ENCODE results near the gene P2RX7.
A peak's percentile ranks its signal among the peaks of the same experiment; 100 is the strongest.

The P2RX7 gene

DNA sequence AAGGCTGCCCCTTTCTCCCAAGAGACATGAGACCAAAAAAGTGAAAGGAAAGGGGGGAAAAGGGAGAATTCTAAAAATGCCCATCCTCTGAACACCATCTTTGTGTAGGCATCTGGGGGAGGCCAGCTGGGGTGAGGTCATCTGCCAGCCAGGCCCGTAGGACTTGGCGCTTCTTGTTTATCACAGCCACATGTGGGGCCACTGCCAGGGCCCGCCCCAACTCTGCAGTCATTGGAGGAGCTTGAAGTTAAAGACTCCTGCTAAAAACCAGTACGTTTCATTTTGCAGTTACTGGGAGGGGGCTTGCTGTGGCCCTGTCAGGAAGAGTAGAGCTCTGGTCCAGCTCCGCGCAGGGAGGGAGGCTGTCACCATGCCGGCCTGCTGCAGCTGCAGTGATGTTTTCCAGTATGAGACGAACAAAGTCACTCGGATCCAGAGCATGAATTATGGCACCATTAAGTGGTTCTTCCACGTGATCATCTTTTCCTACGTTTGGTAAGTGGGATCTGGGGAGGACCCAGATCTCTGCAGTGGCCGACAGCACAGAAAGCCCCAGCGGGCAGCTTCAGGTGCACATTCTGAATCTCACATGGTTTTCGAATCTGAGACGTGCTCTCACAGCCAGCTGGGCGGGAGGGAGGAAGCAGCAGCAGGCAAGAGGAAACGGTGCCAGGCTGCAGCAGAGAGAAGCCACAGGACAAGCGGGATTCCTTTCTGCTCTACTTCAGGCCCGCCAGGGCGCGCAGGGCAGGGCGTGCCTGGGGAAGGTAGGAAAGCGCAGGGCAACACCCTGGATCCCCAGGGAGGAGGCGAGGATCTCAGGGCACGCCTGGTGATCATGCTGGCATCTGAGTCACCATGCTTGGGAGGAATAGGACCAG lies at the start of gene P2RX7:
Gene P2RX7 (plus strand): TSS at position 276 of the 881 bp plus-strand sequence. CDS start 95 bp downstream, at position 371.
- peak; percentile 69 for DNase-seq

DNA sequence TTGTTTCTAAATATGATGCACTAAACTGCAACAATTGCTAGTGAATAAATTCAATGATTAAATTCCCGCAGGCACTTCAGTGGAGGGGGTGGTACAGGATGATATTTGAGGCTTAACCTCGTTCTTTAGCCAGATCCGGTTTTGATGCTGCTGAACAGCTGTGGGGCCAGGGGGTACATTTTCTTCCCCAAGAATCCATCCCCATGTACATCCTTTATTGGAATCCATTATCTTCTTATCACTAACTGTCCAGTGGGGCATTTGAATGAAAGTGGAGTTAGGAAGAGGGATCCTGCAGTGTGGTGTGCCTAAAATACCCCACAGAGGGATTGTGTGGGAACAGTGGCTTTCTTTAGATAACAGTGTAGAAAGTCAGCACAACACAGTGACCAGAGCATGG lies 48.4 kb upstream of the P2RX7 start:
- DNase-seq: no peak

DNA sequence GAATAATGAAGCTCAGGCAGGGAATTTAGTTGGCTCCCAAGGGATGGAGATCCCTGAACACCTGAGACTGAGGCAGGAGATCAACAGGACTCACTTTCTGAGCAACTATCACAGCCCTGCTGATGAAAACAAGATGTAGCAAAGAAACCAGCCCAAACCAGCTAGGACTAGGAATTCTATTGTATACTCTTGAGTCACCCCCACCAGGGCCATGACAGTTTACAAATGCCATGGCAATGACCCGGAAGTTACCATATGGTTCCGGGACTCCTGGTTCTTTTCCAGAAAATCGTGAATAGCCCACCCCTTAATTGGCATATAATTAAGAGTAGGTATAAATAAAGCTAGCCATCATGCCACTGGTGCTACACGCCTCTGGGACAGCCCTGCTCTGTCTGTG lies 47.6 kb upstream of the P2RX7 start:
- DNase-seq: no peak

DNA sequence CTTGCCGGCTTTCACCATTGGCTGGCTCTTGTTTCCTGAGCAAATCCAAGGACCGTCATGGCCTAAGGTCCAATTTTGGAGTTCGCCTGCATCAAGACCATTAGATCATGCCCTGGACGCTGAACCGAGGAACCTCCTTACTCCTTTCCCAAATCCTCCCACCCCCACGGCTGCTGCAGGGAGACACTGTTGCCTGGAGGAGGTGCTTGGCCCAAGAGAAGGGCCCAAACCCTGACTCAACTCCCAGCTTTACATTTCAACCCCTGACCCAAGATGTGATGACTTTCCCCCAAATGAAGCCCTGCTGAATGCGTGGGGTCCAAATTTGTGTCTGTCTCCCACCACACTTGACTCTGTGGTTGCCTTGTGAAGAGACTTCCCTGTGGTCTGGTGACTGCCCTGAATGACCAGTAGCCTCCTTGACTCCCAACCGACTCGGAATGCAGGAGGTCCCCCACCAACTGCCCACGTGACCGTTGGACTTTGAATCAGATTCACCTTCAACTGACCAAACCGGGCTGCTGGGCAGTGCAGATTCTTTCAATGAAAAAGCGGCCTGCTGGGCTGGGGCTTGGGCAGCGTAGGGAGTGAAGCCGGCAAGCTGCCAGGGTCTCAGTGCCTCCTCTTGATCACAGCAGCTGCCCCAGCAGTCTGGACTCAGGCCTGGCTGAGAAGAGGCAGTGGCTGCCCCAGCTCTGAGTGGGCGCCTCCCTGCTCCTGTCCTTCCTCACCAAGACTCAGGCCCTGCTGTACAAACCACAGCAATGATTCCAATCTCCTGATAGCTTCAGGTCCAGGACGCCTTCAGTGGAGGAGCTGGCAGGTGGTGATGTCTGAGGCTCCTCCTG lies 46.9 kb upstream of the P2RX7 start:
- no peak for DNase-seq

DNA sequence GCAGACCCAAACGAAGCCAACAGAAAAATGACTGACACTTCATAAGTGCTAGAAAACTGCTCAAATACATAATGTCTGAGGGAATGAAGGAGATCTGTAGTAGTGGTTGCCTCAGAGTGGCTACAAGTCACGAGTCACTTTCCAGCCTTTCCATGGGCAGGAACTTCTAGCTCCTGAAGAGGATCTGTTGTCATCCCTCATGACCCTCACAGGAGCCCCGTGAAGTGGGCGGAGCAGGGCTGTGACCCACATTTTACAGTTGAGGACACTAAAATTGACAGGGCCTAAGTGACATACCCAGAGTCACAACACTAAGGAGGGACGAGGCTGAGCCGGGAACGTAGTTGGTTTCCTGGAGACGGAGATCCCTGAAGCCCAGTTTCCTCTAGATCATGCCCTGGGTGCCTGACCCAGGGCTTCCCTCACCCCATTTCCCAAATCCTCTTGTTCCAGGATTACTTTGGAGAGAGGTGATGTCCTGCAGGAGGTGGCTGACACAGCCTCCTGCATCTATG lies 45.8 kb upstream of the P2RX7 start:
- no peak for DNase-seq

DNA sequence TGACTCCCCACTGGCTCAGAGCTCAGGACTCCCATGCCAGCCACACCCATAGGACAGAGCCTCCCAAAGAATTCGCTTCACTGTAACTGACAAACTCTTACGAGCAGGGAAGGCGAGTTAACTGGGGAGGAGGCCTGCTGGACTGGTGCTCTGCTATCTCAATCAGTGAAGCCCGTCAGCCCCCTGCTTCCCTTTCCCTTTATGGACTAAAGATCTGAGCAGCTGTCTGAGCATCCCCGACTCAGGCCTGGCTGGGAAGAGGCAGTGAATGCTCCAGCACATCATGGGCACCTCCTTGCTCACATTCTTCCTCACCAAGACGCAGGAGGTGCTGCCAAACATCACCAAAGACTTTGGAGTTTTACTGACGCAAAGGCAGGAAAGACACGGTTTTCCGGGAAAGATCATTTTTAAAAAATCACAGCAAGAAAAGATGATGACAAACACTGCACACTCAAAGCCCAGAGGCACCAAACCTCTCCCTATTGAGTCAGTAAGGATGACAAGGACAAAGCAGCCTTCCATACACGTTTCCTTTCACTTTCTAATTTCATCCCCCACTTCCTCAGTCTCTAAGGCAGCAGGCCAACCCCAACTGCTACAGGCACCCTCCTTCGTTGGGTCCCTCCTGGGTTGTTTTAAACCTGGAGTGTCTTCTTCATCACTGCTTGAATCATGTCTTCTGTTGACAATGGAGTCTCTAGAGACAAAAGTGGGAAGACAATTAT lies 45.0 kb upstream of the P2RX7 start:
- DNase-seq: no peak

DNA sequence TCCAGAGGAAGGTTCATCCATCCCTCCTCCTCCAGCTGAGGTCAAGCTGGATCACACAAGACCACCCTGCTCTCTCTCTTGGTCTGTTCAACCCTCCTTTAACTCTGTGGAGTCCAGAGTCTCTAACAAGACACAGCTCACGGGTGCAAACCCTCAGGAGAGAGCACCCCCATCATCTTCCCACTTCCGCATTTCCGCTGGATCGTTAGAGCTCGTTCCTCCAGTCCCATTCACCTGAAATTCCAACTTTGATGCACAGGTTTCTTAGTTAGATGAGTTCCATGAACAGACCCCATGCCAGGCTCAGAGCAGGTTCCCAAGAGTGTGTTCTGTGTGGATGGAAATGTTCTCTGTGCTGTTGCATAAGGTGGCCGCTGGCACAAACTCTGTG lies 44.5 kb upstream of the P2RX7 start:
- DNase-seq: no peak

DNA sequence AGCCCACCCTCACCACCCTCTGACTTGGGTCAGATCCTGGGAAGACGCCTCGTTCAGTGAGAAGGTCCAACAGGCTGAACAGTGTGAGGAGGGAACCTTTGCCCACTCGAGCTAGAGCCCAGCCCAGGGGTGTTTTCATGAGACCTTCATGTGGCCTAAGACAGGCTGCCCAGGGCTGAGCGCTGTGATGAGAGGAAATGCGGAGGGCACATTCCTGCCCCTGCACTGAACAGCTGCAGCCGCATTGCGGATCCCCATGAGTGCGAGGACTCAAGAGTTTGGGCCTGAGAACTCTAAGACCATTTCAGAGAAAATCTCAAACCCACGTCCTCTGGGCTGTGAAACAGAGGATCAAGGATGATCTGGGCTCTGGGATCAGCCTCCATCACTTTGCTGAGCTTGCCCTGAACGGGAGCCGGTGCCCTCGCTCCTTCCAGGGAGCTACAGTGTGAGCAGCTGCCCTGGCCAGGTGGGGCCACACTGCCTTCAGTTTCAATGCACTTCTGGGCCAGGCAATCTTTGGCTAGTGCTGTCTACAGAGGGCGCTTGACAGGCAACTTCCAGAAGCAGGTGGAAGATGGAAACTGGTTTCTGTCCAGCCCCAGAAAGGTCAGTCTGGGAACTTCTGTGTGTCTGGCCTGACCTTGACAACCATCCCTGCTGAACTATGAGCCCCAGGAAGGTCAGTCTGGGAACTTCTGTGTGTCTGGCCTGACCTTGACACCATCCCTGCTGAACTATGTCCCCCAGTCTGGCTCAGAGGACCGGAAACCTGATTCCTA lies 43.5 kb upstream of the P2RX7 start:
- no peak for DNase-seq

DNA sequence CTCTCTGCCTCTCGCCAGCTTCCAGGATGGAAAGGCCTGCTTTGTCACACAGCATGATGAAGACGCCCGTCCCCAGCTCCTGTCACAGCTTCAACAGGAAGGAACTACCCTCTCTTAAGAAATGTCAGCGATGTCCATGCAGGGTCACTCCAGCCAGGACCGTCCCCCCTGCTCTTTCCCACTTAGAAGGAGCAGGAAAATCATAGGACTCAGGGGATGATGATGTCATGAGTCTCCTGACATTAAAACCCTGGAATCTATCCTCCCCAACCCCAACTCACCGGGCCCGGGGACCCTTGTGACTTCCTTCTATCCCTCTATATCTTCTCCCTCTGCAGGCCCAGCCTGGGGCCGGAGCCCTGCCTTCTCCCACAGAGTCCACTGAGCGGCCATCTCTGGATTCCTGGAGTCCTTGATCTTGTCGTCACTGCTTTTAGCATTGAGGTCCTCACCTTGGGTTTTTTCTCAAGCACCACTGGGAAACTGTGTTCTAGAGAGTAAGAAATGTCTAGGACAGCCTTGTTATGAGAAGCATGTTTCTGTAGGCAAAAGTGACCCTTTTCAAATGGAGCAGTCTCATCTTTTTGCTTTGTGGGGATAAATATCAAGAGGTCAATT lies 42.8 kb upstream of the P2RX7 start:
- DNase-seq: no peak

DNA sequence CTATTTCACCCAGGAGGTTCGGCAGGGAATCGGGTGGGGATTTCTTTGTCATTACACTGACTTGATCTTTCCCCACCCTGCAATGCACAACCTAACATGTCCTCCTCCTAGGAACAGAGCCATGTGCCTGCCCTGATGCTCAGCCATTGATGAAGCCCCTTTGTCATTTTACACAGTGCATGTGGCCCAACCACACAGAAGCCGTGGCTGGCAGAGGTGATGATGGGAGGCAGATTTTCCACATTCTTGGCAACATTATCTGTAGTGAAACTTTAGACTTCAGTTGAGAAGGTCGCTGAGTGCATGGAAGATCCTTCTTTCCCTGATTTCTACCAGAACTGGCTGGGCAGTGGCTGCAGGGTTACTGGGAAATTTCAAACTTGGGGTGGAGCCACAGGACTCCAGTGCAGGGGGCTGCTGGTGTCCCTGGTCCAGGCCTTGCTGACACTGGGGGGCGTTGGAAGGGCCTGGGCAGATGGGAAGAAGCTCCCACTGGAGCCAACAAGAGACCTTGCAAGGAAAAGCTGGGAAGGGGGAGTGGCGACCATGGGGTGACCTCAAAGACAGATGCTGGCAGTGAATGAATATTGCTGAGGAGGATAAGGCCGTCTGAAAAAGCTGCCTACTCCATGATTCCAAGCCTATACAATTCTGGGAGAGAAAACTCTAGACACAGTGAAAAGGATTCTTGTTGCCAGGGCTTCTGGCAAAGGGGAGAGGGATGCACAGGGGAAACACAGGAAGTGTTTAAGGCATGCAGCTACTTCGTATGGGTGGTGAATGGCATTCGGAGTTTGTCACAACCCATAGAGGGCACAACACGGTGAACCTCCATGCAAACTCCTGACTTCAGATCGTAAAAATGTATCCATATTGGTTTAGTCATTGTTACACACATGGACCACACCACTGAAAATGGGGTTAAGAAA lies 41.8 kb upstream of the P2RX7 start:
- no peak for DNase-seq

DNA sequence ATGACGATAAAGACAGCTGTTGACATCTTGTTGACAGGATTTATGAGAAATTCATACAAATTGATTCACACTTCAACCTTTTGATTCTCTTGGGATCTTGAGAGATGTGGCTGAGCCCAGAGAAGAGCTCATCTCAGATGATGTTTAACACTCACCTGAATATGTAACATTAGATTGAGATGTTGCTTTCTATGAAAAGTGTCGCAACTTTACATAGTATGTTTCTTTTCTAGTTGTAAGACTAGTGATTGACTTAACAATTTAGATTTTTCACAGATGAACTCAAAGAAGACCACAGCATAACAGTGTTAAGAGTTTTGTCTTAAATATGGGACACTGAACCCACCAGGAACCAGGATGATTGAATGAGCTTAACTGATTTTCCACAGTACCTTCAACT lies 40.6 kb upstream of the P2RX7 start:
- no peak for DNase-seq

DNA sequence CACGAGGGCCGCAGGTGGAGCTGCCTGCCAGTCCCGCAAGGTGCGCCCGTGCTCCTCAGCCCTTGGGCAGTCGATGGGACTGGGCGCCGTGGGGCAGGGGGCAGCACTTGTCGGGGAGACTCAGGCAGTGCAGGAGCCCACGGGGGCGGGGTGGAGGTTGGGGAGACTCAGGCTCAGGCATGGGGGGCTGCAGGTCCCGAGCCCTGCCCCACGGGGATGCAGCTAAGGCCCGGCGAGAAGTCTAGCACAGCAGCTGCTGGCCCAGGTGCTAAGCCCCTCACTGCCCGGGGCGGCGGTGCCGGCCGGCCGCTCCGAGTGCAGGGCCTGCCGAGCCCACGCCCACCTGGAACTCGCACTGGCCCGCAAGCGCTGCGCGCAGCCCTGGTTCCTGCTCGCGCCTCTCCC lies 39.2 kb upstream of the P2RX7 start:
- no peak for DNase-seq

DNA sequence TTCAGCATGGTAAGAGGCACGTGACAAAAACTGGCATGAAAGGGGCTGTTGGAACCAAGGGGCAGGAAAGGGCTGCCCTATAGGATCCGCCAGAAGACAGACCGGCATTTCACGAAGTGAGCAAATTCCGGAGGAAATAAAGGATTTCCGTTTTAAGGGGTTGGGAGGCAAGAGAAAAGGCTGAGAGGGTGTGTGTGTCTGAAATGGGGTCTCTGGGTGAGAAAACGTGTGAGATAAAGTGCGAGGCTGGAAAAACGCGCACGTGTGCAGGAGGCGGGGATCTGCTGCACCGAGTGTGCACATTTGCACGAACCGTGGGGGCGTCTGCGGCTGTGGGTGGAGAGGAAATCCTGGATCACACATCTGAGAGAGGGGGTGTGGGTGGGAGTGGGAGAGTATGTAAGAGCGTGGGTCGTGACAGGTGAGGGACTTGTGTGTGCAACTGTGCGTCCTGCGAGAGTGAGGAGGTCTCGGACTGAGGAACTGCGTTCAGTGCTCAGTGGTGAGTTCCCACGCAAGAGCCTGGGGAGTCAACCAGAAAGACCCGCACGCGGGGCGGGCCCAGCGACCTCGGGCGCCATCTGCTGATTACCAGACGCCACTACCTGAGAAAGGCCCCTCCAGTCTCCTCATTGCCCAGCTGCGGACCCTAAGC lies 37.0 kb upstream of the P2RX7 start:
- peak; percentile 66 for DNase-seq

DNA sequence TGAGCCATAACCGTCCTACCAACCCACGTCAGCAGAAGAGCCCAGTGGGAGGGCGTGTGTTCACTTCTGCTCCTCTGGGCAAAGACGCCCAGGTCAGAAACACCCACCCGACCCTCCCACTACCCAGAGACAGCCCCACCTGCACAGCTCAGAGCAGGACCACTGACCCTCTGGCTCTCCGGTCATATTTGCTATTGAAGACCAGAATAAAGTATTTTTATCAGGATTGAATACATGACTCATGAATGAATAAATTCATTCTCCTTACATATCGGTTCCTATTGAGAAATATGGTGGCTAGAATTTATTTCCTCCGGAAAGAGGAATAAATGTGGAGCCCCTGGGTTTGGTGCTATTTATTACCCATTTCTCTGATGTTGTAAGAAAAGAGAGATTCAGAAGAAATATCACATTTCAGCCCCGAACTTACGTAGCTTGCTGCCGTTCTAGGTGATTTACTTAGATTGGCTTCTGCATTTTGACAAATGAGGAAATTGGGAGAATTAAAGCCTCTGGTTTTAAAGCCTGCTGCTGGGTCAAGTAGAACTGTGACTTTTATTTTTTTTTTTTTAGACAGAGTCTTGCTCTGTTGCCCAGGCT lies 36.4 kb upstream of the P2RX7 start:
- DNase-seq: no peak

DNA sequence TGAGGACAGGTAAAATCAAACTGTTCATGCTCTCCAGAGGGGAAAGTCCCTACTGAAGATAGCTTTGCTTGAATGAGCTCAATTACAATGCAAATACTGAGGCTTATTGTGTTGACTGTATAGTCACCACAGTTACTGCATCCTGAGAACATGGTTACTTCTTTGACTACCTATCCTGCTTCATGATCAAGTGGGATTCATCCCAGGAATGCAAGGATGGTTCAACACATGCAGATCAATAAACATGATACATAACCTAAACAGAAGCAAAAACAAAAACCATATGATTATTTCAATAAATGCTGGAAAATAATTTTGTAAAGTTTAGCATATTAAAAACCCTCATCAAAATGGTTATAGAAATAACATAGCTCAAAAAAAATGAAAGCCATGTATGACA lies 32.9 kb upstream of the P2RX7 start:
- DNase-seq: no peak

DNA sequence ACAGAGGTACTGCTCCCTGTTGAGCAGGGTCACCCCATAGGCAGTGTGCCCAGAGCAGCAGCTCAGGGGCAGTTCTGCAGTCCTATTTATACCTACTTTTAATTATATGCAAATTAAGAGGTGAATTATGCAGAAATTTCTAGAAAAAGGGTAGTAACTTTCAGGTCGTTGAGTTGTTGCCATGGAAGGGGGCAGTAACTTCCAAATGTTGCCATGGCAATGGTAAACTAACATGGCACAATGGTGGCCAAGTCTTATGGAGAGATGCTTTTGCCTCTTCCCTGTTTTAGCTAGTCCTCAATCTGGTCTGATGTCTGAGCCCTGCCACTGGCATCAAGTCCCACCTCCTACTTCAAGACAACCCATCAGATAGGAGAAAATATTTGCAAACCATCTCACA lies 30.4 kb upstream of the P2RX7 start:
- no peak for DNase-seq

DNA sequence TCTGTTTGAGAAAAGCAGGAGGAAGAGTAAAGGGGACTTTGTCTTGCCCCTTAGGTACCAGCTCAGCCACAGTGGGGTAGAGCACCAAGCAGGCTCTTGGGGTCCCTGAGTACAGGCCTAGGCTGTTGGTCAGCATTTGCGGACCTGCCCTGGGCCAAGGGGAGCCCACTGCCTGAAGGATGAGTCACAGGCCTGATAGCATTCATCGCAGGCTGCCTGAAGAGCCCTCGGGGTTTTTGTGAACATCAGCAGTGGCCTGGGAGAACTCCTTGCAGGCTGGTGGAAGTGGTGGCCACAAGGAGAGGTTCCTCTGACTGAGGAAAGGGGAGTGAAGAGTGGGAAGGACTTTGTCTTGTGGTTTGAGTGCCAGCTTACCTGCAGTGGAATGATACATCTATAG lies 25.0 kb upstream of the P2RX7 start:
- DNase-seq: no peak

DNA sequence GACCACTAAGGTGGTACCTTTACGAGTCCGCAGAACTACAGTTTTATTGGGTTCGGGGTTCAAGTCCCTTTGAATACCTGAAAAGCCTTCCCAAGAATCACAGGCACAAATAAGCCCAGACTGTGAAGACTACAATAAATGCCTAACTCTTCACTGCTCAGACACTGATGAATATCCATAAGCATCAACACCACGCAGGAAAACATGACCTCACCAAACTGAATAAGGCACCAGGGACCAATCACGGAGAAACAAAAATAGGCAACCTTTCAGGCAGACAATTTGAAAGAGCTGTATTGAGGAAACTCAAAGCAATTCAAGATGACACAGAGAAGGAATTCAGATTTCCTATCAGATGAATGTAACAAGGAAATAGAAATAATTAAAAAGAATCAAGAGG lies 24.2 kb upstream of the P2RX7 start:
- DNase-seq: no peak

DNA sequence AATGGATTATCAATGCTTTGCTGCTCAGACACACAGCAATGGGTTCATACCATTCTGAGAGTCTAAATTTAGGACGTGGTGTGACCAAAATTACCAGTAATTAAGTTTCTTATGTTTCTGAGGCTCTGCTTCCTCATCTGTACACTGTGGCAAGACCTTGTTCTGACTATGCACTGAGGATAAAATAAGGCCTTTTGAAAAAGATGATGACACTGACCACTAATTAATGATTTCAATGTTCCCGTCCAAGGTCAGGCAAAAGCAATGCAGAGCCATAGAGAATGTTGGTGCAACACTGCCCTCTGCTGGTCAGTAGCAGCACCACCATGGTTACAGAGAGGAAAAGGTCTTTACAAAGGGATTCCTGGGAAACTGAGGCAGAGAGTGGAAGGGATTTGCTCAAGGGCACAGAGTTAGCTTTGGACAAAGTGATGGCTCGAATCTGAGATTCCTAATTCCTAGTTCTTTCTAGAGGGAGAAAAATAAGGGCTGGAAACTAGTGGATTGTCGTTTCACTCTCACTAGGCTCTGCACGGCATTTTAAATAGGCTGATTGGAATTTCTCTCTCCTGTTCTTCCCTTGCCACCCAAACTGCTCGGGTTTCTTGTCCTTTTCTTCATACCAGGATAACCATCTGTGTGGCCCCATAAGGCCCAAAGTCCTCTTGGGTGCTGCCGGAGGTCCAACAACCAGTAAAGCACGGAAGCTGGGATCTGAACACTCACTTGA lies 22.3 kb upstream of the P2RX7 start:
- peak; percentile 50 for DNase-seq

Data from NCI-H146 (cell line).